GM19240 (cell line): ENCODE results near the gene MBNL2.

Experiments used
- DNase-seq: peaks from one replicate; pipeline ENCODE4 v3.0.0; 2011; ENCODE audit warnings: low spot score; ENCODE audit not compliant: insufficient read length

The MBNL2 gene

DNA sequence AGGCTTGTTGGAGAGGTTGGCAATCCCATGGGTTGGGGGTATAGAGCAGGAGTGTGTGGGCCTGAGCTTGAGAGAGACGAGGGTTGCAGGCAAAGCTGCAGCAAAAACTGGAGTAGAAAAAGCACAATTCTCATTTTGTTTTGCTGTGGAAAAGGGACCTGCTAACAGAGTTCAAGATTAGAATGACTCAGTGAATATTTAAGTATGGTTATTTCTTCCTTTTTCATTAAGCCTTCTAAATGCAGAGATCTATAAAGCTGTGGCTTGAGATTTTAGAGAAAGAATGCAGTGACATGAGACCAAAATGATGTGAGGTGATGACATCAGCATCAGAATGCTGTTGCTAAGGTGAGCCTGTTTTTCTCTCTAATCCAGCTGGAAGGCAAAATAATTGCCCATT lies 10.8 kb upstream of the MBNL2 start:
- no peak for DNase-seq

DNA sequence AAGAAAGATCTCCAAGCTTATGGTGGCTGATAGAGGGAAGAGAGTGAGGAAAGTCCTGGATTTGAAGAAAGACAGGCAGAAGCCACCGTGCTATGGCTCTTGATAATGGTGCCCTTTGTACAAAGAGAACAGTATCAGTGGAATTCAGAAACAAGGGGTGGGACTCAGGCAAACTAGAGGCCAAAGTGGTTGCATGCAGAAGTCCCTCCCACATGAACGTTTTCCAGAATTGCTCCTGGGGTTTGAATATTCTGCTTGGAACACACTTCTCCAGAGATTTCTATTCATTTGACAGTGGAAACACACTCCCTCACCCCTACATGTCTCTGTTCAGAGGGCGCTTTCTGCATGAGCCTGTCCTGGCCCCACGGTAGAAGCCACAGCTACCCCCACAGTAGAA lies 10.1 kb upstream of the MBNL2 start:
- no peak for DNase-seq

DNA sequence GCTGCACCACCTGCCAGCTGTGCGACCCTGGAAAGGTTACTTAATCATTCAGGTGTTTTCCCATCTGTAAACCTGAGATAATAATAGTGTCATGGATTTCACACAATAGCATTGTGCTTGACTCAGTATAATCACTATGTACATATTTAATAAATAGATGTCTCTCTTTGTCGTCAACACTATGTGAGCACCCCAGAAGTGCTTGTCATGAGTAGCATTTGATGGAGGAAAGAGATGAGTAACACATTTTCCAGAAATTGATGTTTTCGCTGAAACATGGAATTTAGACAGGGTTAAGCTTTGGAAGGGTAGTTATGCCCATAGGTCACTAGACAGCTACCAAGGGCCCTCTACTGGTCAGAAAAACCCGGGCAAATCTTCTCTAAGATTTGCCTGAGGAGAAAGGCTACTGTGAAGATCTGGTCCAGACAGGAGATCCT lies 9.5 kb upstream of the MBNL2 start:
- DNase-seq: no peak

DNA sequence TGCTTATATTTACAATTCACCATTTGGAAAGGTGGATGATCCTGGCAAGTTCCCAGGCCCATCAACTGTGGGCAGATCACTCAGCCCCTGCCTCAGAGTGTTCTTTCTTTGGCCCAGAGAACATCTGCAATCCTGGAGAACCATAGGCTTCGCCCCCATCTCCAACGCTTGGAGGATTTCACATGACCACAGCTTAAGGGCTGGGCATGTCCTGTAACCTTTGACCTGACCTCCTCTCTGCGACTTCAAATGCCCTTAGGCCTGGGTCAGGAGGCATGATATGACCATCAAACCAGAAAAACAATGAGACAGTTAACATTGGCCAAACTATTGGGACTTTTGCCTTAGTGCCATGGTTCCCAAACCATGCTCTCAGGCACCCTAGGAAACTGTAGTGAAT lies 7.2 kb upstream of the MBNL2 start:
- DNase-seq: no peak

DNA sequence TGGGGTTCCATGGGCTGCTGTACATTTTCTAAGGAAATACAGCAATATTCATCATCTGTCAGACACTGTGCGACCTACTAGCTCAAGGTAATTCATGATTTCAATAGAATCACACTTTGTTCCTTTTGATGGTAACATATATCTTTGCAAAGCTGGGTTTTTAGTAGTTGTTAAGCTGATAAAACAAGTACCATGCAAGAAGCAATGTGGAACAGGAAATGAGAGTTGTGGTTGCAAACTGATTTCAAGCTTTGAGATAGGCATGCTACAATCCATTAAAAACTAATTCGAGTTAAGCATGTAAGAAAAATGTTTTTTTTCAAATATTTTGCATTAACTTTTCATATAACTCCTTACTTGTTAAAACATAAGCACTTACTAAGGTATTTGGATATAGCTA lies 6.8 kb upstream of the MBNL2 start:
- DNase-seq: no peak

DNA sequence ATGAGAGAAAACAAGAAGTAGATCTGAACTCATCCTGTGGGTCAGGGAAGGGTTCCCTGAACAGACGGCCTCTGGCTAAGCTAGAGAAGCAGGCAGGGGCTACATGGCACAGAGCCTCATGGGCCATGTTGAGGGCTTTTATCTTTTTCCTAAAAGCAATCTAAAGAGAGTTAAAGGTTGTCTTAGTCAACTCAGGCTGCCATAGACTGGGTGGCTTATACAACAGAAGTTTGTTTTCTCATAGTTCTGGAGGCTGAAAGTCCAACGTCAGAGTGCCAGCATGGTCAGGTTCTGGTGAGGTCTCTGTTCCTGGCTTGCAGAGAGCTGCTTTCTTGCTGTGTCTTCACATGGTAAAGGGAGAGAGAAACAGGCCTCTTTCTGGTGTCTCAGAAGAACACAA lies 2.9 kb upstream of the MBNL2 start:
- no peak for DNase-seq

DNA sequence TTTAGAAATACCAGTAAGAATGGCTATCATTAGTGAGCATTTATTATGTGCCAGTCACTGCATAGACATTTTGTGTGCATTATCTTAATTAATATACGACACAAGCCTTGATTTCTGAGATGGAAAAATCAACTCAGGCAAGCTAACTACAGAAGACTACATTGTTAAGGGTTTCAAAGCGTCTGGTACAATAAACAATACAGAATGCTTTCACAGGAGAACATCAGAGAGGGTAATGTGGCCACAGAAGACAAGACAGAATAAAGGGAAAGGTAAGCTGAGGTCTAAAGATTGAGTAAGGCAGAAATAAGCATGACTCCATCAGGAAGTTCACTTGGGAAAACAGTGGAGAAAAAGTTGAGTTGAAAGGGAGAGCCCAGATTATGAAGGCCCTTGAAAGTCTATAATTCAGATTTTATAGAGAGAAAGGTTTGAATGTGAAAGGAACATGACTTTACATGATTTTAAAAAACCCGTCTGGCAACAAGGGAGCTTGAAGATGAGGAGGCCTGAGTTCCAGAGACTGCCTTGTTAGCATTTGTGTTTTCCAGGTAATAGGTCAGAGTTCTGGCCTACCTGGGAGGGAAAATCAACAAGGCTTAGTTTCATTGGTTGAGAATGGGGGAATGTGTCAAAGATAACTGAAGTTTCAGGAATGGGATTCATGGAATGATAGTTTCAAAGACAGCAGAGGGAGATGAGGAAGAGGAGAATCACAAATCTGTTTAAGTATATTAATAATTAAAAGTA lies 1.8 kb upstream of the MBNL2 start:
- no peak for DNase-seq

DNA sequence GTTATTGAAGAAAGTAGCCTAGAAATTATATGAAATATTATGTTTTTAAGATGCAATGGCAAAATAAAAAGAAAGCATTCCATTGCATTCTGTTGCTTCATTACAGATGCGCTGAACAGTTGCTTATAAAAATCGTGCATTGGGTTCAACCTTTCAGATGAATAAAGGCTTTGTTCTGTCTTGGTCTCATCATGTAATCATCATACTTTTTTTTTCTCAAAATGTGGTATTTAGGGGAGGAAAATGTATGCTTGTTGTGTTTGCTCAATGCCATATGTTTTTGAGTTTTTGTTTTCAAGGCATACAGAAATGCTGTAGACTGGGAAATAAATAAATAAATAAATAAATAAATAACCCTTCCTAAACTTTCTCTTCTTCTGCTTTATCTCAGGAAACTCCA lies 1.1 kb upstream of the MBNL2 start:
- no peak for DNase-seq

DNA sequence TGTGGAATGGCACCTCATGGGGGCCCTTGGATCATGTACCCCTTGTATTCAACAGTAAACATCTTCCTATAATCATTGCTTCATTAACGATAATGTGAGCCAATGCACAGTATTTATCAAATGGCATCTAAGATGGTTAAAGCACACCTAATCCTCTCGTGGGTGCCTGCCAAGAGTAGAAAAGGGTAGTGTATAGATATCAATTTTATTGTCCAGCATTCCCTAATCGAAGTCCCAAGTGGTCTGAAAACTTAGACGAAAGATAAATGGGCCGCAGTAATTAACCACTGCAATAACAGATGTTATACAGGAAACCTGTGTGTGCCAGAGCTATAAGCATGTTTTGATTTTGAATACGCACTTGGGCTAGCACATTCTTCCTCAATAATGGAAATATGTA lies 667 bp upstream of the MBNL2 start:
- no peak for DNase-seq

DNA sequence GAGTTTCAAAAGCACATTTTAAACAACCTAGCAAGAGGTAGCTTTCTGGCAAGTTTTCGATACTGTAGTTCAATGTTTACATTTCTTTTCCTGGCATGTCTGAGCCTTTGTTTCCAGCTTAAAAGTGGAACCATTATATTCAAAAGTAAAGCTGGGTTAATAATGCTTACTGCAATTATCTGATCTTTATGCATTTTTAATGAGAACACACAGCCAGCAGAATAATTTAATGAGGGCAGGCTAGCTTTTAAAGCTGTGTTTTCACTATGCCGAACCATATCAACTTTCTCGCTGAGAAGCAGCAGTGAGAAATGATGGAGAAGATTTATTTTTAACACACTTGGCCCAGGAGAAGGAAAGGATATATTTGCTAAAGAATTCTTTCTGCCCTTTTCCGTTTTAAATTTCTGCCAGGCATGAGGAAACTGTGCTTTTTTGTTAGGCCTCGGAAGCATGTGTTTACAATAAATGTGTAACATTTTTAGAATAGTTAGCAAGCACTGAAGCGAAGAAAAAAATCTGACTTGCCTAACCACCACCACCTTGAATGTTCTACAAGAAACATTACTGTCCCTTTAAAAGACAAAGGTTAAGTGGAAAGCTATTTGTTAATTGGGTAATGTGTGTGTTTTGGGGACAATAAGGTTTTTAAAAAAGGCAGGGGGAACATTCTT lies 1.0 kb downstream of the MBNL2 start:
- no peak for DNase-seq

DNA sequence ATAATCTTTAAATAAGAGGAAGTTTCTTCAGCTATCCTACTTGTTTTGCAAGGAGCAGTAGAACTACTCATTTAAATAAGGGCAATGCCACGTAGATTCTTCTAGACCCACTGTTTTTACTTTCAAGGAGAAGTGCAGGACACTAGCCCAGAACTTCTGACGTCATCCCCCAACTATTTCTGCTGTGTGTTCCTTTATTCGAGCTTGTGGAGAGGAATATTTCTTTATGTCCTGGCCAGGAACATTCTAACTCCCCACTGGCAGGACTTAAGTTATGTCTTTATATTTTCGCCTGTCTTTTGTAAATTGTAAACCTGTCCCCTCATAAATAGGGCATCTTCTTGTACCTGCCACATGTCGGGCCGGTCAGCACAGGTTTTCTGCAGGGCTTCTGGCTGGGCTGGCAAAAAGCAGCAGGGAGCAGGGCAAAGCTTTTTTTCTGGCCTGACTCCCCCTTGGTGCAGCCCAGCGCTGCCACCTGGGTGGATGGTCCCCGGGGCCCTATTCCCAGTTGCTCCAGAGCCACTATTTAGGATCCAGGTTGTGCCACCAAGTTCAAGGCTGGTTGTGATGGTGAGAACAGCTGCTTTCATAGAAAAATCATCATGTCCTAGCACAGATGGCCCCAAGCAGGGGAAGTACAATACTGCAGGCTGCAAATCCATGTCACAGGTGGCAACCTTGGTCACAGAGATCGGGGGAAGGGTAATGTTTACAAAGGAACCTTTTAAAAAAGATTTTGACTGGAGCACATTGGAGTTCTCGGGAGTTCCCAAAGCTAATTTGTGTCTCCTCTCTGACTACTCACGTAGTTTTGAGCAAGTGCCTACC lies 1.8 kb downstream of the MBNL2 start:
- DNase-seq: no peak

DNA sequence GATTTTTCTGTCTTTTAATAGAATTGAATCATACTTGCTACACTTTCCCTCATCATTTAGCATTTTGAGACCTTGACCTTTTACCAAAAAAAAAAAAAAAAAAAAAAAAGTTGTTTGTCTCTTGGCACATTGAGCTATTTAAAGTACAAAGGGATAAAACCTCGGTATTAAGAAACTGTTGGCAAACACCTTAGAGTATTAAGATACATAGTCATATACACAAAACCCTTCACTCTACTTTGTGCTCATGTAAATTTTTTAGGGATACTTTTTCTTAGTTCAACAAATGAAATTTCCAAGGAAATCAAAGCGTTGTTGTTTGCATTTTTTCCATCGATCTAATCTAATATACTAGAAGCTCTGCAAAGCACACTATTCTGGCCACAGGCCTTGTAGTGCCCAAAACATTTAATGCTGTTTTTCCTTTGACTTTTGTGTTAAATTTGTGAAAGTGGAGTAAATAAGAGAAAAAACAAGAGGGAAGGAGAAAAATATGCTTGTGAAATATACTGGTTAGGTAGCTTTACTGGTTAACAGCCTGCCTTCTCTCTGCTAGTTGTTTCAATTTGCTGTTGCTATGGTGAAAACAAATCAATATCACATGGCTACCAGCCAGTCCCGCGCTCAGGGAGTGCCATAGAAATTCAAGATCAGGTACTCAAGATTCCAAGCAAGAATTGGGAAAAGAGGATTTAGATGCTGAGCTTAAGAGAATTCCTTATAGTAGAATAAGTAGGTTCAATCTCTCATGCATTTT lies 2.6 kb downstream of the MBNL2 start:
- DNase-seq: no peak

DNA sequence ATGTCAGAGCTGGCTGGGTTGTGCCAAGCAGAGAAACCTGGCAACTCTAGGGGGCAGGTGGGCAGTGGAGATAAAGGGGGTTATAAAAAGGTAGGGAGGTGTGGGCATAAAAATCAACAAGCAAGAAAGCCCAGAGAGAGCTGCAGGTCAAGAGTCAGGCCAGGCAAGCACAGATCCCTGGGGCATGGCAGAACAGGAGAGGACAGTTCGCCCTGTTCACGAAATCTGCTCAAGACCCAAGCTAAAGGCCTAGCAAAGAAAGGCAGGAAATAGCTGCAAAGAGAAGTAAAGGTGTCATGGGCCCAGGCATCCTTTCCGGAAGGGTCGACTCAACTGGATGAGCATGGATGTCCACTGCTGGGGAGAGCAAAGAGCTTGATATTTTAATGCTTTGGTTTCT lies 3.4 kb downstream of the MBNL2 start:
- DNase-seq: no peak

DNA sequence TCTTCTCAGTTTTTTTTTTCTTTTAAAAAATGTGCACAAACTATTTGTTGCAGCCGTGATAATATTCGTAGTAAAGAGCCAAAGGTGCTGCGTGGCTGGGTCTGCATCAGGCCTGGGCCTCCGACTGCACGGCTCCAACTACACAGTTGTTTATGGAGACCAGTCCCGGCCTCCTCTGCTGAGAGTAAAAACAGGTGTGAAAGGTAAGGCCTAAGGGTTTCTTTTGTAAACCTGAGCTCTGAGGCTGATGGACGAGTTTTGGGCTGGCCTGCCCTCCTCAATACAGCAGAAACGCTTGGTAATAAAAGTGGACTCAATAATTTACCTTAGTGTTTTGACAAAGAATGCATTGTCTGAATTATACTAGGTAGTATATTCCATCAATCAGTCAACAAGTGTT lies 3.9 kb downstream of the MBNL2 start:
- no peak for DNase-seq

DNA sequence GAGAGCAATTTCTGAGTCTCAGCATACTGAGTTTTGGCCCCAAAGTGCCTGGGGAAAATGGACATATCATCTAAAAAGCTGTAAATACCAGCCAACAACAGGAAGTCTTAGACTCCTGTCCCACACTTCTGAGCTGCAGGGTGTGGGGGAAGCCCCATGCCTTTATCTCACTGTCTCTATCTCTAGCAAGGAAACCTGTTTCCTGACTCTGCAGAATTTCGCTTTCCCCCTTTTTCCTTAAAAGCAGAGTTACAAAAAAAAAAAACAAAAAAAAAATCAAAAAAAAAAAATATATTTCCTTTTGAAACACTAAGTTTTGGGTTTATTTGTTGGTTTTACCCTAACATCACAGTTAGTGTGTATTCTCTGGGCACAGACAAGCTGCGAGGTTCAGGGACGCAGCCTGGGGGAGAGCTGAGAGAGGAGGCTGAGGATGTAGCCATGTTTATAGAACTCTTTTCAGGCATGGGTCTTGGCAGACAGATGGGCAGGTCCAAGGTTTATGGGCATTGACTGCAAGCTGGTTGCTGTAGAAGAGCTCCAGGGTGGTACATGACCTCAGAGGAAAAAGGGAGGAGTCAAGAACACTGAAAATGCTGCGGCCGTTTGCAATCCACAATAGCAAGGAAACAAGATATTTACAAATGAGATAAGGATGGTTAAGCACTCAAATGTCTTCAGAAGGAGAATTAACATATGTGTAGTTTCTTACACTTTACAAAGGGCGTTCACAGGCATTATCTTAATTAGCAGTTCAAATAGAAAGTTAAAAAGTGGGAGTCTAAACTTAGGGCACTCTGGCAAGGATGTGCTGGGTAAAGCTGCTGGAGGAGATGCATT lies 4.9 kb downstream of the MBNL2 start:
- DNase-seq: no peak

DNA sequence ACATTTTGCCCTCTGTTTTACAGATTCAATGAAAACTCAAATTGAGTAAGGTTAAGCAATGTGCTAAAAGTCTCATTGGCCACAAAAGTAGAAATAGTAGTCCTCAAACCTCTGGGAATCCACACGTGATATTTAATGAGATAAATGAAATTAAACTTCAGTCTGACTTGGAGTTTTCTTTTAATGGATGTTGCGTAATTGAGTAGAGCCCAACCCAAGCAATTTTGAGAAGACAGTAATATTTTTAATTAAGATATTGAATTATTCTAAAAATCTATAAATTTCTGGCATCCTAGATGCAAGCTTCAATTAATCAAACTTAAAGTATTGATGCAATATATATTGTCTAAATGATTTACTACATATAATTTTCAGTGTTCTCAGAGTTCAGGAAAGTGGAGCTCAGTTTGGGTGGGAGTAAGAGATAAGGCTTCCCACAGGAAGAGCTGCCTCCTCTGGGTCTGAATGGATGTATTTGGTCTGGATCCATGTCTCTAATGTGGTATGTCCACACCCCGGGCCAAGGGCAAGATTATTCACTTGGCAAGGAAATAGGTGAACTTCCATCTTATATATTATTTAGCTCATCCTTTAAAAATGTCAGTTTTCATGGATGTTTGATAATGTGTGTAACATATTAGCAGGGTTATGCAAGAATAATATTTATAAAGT lies 6.9 kb downstream of the MBNL2 start:
- no peak for DNase-seq

DNA sequence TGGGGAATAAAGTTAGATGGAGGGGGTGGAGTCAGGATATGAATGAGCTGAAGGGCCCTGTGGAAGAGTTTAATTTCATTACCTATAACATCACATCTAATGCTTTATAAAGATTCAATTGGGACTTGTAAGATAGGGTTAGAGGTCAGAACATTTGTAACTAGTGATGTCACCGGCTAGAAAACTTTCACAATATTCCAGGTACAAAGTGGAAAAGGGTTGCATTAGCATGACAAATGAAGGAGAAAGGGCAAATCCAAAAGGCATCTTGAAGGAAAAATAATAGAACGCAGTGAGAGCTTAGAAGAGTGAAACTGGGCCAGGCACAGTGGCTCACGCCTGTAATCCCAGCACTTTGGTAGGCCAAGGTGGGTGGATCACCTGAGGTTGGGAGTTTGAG lies 7.6 kb downstream of the MBNL2 start:
- DNase-seq: no peak

DNA sequence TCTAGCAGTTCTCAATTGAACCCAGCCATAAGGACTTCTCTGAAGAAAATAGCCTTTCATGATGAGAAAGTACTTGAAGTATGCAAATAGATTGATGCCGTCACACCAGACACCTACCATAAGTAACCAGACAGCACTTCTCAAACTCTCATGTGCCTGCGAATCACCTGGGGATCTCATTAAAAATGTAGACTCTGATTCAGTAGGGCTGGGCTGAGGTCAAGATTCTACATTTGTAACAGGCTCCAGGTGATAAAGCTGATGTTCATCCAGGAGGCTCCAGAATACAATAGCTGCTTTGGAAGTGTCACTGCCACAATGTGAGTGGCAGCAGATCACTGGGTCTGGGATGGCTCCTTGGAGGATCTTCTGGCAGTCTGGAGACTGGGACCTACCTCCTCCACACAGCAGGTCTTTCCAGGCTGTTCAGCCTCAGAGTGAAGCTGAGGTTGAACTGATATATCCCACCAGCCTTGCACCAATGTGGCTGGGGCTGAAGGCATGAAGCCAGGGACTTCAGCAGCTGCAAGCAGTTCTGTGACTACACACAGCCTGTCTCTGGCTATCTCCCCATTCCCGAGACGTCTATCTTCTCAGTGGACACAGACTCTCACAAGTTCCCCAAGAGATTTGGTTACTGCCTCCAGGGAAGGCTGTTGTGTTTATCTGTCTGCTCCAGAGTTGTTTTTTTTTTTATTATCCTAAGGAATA lies 9.1 kb downstream of the MBNL2 start:
- no peak for DNase-seq

DNA sequence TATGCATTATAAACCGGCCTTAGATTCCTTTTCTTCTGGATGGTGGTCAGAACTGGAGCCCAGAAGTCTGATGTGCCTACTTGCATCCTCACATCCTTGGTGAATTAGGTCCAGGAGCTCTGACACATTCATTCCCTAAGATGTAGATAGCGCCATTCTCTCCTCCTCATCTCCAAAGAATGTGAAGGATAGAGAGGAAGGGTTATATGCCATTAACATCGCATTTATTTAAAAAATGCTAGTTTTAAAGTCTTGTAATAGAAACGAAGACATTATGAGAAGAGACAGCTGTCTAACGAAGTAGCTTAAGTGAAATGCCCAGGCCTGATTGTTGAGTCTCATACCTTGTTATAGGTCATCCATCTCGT lies 9.7 kb downstream of the MBNL2 start:
- no peak for DNase-seq

DNA sequence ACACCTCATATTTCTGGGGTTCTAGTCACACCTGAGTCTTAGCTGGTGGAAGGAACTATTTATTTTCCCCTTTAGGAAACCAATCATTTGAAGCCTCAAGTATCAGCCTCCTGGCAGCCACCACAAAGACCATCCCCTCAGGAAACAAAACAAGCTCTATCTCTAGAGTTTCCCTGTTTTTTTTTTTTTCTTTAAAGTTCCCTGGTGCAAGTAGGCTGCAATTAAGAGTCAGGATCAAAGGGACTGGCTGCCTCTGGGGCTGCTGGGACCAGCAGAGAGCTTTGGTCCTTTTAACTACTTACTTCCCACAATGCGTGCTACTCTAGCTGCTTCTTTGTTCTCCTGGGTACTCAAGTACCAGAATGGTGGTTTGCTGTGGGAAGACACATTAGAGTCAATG lies 11.4 kb downstream of the MBNL2 start:
- DNase-seq: no peak
